Ovary (tissue), 3 donors: ENCODE results near the gene FAH.

Experiments used
- POLR2A ChIP-seq: fragments of 450-650 bp; IDR thresholded peaks from one replicate; pipeline ENCODE4 v1.6.1; 2017; ENCODE audit warnings: antibody characterized with exemption, mild to moderate bottlenecking, moderate library complexity
- TF ChIP-seq, protein P1 (sequence below), 3 donors: fragments of 450-650 bp in 2 of 3; fragments of 200-600 bp in 1 of 3; IDR thresholded peaks; one replicate each; pipeline versions ENCODE4 v1.5.1 to v1.8.0; 2016 to 2022; ENCODE audit warnings: antibody characterized with exemption in 3 of 3, mild to moderate bottlenecking in 1 of 3
- donor health status: DM: no; HTN: no; CAD: no.

- TF ChIP-seq, protein P1, sequence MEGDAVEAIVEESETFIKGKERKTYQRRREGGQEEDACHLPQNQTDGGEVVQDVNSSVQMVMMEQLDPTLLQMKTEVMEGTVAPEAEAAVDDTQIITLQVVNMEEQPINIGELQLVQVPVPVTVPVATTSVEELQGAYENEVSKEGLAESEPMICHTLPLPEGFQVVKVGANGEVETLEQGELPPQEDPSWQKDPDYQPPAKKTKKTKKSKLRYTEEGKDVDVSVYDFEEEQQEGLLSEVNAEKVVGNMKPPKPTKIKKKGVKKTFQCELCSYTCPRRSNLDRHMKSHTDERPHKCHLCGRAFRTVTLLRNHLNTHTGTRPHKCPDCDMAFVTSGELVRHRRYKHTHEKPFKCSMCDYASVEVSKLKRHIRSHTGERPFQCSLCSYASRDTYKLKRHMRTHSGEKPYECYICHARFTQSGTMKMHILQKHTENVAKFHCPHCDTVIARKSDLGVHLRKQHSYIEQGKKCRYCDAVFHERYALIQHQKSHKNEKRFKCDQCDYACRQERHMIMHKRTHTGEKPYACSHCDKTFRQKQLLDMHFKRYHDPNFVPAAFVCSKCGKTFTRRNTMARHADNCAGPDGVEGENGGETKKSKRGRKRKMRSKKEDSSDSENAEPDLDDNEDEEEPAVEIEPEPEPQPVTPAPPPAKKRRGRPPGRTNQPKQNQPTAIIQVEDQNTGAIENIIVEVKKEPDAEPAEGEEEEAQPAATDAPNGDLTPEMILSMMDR (IDR thresholded peaks at IDR 0.05): no peak
- TF ChIP-seq POLR2A: no peak
Observed at GRCh38 chr15:80127911-80128310, 24.9 kb upstream of the FAH start.
